ENCODE data around the gene EHMT2. TPM values are rescaled to one million over a fixed set of nuclear protein-coding genes. Genes with fewer than 3 reads are reported as not detected.

Gene EHMT2
- total RNA-seq, 1 donor from 2014 or later, result 35.8 TPM

DNA sequence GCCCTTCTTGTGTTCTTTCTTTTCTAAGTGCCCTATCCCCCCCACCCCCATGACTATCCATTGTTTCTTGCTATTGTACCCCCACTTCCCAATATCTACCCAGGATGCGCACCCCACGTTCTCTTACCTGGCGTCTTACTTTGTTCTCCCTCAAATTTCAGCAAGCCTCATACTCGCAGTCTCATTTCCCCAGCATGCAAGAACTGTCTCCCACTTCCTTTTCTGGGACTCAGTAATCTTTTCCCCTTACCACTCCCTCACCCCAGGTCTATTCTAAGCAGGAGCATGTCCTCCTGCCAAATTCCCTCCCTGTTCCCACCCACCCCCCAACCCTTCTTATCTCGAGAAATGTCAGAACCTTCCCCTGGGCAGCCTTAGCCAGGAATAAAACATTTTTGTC is 1.7 kb upstream of the EHMT2 start:
- Histone ChIP-seq H3K4me1 (ENCODE audit: insufficient read depth, low read length) (peaks cover 20% of the 10 kb centered on the region), H3K9me3 (ENCODE audit: insufficient read depth, low read depth, low read length) (no peaks in the 10 kb centered on the region), H3K27me3 (ENCODE audit: insufficient read depth, low read length) (no peaks in the 10 kb centered on the region), H3K79me2 (ENCODE audit: insufficient read depth, low read length) (peaks cover 14% of the 10 kb centered on the region), H3K36me3 (ENCODE audit: insufficient read depth, low read length) (peaks cover 4% of the 10 kb centered on the region), H2AFZ (ENCODE audit: low read depth, low read length) (no peak overlapping the region), H3K4me3 (ENCODE audit: insufficient read depth, low read depth, low read length) (no peak overlapping the region), H3K9ac (ENCODE audit: low read length) (no peak overlapping the region), H3K4me2 (ENCODE audit: low read length) (no peak overlapping the region), H3K27ac (ENCODE audit: low read depth, low read length) (no peak overlapping the region), H4K20me1 (ENCODE audit: insufficient read depth, low read length) (peaks cover 4% of the 10 kb centered on the region)
- Mint-ChIP-seq H3K9me3 (ENCODE audit: unreplicated experiment) (no peaks in the 10 kb centered on the region), H3K27ac (ENCODE audit: unreplicated experiment) (no peak overlapping the region), H3K27me3 (ENCODE audit: low read depth, unreplicated experiment) (no peaks in the 10 kb centered on the region), H3K4me1 (ENCODE audit: low read depth, unreplicated experiment) (peaks cover 11% of the 10 kb centered on the region), H3K4me3 (ENCODE audit: unreplicated experiment) (peak overlapping the region; percentile 30), H3K36me3 (ENCODE audit: low read depth, unreplicated experiment) (no peaks in the 10 kb centered on the region)
- FAIRE-seq (no peak), DNase-seq (ENCODE audit: low read depth) (no peak)
- TF ChIP-seq, protein P1, sequence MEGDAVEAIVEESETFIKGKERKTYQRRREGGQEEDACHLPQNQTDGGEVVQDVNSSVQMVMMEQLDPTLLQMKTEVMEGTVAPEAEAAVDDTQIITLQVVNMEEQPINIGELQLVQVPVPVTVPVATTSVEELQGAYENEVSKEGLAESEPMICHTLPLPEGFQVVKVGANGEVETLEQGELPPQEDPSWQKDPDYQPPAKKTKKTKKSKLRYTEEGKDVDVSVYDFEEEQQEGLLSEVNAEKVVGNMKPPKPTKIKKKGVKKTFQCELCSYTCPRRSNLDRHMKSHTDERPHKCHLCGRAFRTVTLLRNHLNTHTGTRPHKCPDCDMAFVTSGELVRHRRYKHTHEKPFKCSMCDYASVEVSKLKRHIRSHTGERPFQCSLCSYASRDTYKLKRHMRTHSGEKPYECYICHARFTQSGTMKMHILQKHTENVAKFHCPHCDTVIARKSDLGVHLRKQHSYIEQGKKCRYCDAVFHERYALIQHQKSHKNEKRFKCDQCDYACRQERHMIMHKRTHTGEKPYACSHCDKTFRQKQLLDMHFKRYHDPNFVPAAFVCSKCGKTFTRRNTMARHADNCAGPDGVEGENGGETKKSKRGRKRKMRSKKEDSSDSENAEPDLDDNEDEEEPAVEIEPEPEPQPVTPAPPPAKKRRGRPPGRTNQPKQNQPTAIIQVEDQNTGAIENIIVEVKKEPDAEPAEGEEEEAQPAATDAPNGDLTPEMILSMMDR (IDR thresholded peaks at IDR 0.05; ENCODE audit: insufficient read depth, low read depth, low read length), result no peak
- TF ChIP-seq EZH2 (IDR thresholded peaks at IDR 0.05; ENCODE audit: insufficient read depth, low read length), result no peak

DNA sequence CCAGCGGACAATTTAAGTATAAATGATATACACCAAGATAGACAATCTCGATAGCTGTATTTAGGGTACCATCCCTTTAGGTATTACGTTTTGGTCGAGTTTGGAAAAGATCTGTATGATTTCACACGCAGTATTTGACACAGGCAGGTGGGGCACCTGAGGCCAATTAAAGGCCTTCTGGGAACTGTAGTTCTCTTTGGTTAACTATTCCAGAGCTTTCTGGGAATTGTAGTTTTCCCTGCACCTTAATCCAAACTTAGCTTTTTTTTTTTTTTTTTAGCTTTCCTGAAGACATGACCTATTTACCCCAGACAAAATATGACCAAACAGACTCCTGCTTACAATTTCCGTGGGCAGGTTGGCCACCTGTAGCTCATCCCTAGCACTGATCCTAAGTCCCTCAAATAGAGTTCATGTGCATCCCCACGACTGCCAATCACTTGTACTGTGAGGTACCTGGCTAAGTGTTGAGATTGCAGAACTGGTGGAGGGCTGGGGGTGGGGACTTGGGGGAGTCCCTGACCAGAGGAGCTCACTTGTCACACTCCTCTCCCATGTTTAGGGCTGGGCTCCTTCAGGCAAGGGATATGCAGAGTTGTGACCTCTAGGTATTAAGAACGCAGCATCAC is 999 bp upstream of the EHMT2 start:
- Histone ChIP-seq H3K36me3 (ENCODE audit: insufficient read depth, low read length) (peaks cover 4% of the 10 kb centered on the region), H3K9ac (ENCODE audit: low read length) (peak overlapping the region; percentile 83), H2AFZ (ENCODE audit: low read depth, low read length) (peak overlapping the region; percentile 73), H3K4me1 (ENCODE audit: insufficient read depth, low read length) (peaks cover 20% of the 10 kb centered on the region), H3K27me3 (ENCODE audit: insufficient read depth, low read length) (no peaks in the 10 kb centered on the region), H3K4me2 (ENCODE audit: low read length) (peak overlapping the region; percentile 98), H4K20me1 (ENCODE audit: insufficient read depth, low read length) (peaks cover 4% of the 10 kb centered on the region), H3K9me3 (ENCODE audit: insufficient read depth, low read depth, low read length) (no peaks in the 10 kb centered on the region), H3K4me3 (ENCODE audit: insufficient read depth, low read depth, low read length) (peak overlapping the region; percentile 79), H3K79me2 (ENCODE audit: insufficient read depth, low read length) (peaks cover 14% of the 10 kb centered on the region), H3K27ac (ENCODE audit: low read depth, low read length) (no peak overlapping the region)
- TF ChIP-seq EZH2 (IDR thresholded peaks at IDR 0.05; ENCODE audit: insufficient read depth, low read length), result no peak
- TF ChIP-seq, protein P1 (IDR thresholded peaks at IDR 0.05; ENCODE audit: insufficient read depth, low read depth, low read length), result no peak
- peaks cover 11% of the 10 kb centered on the region for H3K4me1 Mint-ChIP-seq (ENCODE audit: low read depth, unreplicated experiment)
- H3K4me3 Mint-ChIP-seq (ENCODE audit: unreplicated experiment), result peak overlapping the region; percentile 98
- no peaks in the 10 kb centered on the region for H3K9me3 Mint-ChIP-seq (ENCODE audit: unreplicated experiment)
- peaks cover under 1% of the 10 kb centered on the region for H3K36me3 Mint-ChIP-seq (ENCODE audit: low read depth, unreplicated experiment)
- H3K27ac Mint-ChIP-seq (ENCODE audit: unreplicated experiment), result no peak overlapping the region
- no peak for FAIRE-seq
- peak; percentile 32 for DNase-seq (ENCODE audit: low read depth)
- H3K27me3 Mint-ChIP-seq (ENCODE audit: low read depth, unreplicated experiment), result no peaks in the 10 kb centered on the region

Measured in astrocyte (in vitro differentiated cells and primary cell).